HCT116 (cell line): ENCODE results near the gene THNSL1. TPM values are rescaled to one million over a fixed set of nuclear protein-coding genes. Genes with fewer than 3 reads are reported as not detected.

Source experiments
- ATAC-seq: fragments of 200-7000 bp; cut with Tn5 transposase; 2 replicates; pipeline ENCODE4 v1.9.1; 2020; ENCODE audit warnings: mild to moderate bottlenecking, moderate library complexity
- BruUV-seq: library from RNA; stranded (reverse); fragments of 400-500 nt; replicated peaks from 2 replicates; lab custom pipeline; 2021; lab: Mats Ljungman, UMichigan
- CTCF ChIA-PET: fragments of 300-600 bp; sonication (Branson Sonifier 250); formaldehyde crosslinking; loops from one replicate; lab custom pipeline; 2021; ENCODE audit warnings: antibody characterized with exemption; lab: Charles Lee
- POLR2A ChIA-PET: fragments of 300-600, 350-600 bp; sonication (Branson Sonifier 250); formaldehyde crosslinking; loops from one replicate; lab custom pipeline; 2021; ENCODE audit warnings: antibody characterized with exemption; lab: Charles Lee
- RAD21 ChIA-PET, 2 experiments: fragments of 300-600 bp; sonication (Branson Sonifier 250); formaldehyde crosslinking; loops; one replicate each; lab custom pipeline; 2023; ENCODE audit warnings: low total read pairs in 2 of 2; ENCODE audit not compliant: uncharacterized antibody in 2 of 2, unreplicated experiment in 2 of 2, low non-redundant PET in 1 of 2; lab: Charles Lee
- DNase-seq: peaks from one replicate; pipeline ENCODE4 v3.0.0-alpha.2; 2010; ENCODE audit warnings: low read depth, low spot score
- H2AFZ ChIP-seq: fragments of 200-600 bp; shearing (Covaris generic), sonication (generic); 2 replicates; pipeline ENCODE4 v1.6.1; 2017; ENCODE audit warnings: low read depth, mixed run types, mixed read lengths, antibody characterized with exemption, low read length; ENCODE audit not compliant: poor library complexity, severe bottlenecking
- H3K27ac ChIP-seq: 2 replicates; pipeline ENCODE4 v1.5.1; 2012; ENCODE audit warnings: low read depth, low read length
- H3K27me3 ChIP-seq: fragments of 200-600 bp; sonication (generic); 2 replicates; pipeline ENCODE4 v1.6.1; 2016; ENCODE audit warnings: mixed run types, low read length, mixed read lengths; ENCODE audit not compliant: insufficient read depth
- H3K36me3 ChIP-seq, 2 experiments: fragments of 200-500 bp in 1 of 2; fragments of 200-600 bp in 1 of 2; sonication (Bioruptor generic) in 1 of 2; sonication (generic) in 1 of 2; 2 replicates each; pipeline versions ENCODE4 v1.5.1 to v1.6.1; 2014 to 2016; ENCODE audit warnings: low read length in 2 of 2, inconsistent platforms in 1 of 2, mixed read lengths in 1 of 2, mixed run types in 1 of 2; ENCODE audit not compliant: insufficient read depth in 2 of 2, control insufficient read depth in 1 of 2
- H3K4me1 ChIP-seq, 2 experiments: fragments of 200-600 bp in 1 of 2; sonication (generic) in 1 of 2; 2 replicates each; pipeline versions ENCODE4 v1.5.1 to v1.6.1; 2012 to 2017; ENCODE audit warnings: low read length in 2 of 2, inconsistent platforms in 1 of 2, mild to moderate bottlenecking in 1 of 2, mixed read lengths in 1 of 2, mixed run types in 1 of 2, moderate library complexity in 1 of 2; ENCODE audit not compliant: insufficient read depth in 2 of 2, control insufficient read depth in 1 of 2
- H3K4me2 ChIP-seq: fragments of 200-600 bp; sonication (generic); 2 replicates; pipeline ENCODE4 v1.6.1; 2017; ENCODE audit warnings: mixed run types, low read length, mixed read lengths
- H3K4me3 ChIP-seq, 2 experiments: fragments of 200-600 bp in 1 of 2; sonication (generic) in 1 of 2; replicated peaks in 1 of 2; 2 replicates each; pipeline ENCODE4 v1.5.1; 2011 to 2016; ENCODE audit warnings: low read length in 2 of 2, control low read depth in 1 of 2, low read depth in 1 of 2, mild to moderate bottlenecking in 1 of 2, mixed read lengths in 1 of 2, mixed run types in 1 of 2
- H3K79me2 ChIP-seq: fragments of 200-600 bp; sonication (generic); 2 replicates; pipeline ENCODE4 v1.6.1; 2017; ENCODE audit warnings: mild to moderate bottlenecking, mixed run types, low read length, moderate library complexity, mixed read lengths; ENCODE audit not compliant: insufficient read depth
- H3K9ac ChIP-seq: fragments of 200-600 bp; sonication (generic); 2 replicates; pipeline ENCODE4 v1.6.1; 2016; ENCODE audit warnings: low read length, mixed read lengths
- H3K9me2 ChIP-seq: fragments of 200-600 bp; sonication (generic), shearing (Covaris generic); 2 replicates; pipeline ENCODE4 v1.6.1; 2017; ENCODE audit warnings: mixed run types, mild to moderate bottlenecking, moderate library complexity; ENCODE audit not compliant: insufficient read depth
- H3K9me3 ChIP-seq, 2 experiments: fragments of 200-500 bp in 1 of 2; fragments of 200-600 bp in 1 of 2; sonication (Bioruptor generic) in 1 of 2; sonication (generic) in 1 of 2; 2 replicates each; pipeline ENCODE4 v1.6.1; 2014 to 2017; ENCODE audit warnings: low read length in 2 of 2, mixed read lengths in 2 of 2, inconsistent platforms in 1 of 2, low read depth in 1 of 2, mild to moderate bottlenecking in 1 of 2, mixed run types in 1 of 2, moderate library complexity in 1 of 2; ENCODE audit not compliant: control insufficient read depth in 1 of 2, insufficient read depth in 1 of 2
- H4K20me1 ChIP-seq: fragments of 200-600 bp; sonication (generic), shearing (Covaris generic); 2 replicates; pipeline ENCODE4 v1.6.1; 2017; ENCODE audit warnings: mixed run types, mild to moderate bottlenecking, moderate library complexity; ENCODE audit not compliant: insufficient read depth
- CBX3 ChIP-seq: IDR thresholded peaks from 2 replicates; pipeline ENCODE4 v1.6.1; 2012; ENCODE audit warnings: low read depth
- CTCF ChIP-seq, 3 experiments: fragments of 200-600 bp in 1 of 3; sonication (generic) in 1 of 3; IDR thresholded peaks in 2 of 3; conservative IDR thresholded peaks in 1 of 3; 2 replicates each; pipeline ENCODE4 v1.5.1; 2012 to 2017; ENCODE audit warnings: low read depth in 2 of 3, low read length in 2 of 3, antibody characterized with exemption in 1 of 3, borderline replicate concordance in 1 of 3, control low read depth in 1 of 3, mild to moderate bottlenecking in 1 of 3, mixed read lengths in 1 of 3, mixed run types in 1 of 3, moderate library complexity in 1 of 3; ENCODE audit not compliant: insufficient read depth in 1 of 3
- EGR1 ChIP-seq: IDR thresholded peaks from 2 replicates; pipeline ENCODE4 v1.6.1; 2012; ENCODE audit warnings: low read depth
- ELF1 ChIP-seq: IDR thresholded peaks from 2 replicates; pipeline ENCODE4 v1.6.1; 2012; ENCODE audit warnings: low read depth, borderline replicate concordance
- EZH2 ChIP-seq: fragments of 200-600 bp; sonication (generic); IDR thresholded peaks from 2 replicates; pipeline ENCODE4 v1.6.1; 2017; ENCODE audit warnings: antibody characterized with exemption, mixed run types
- EZH2phosphoT487 ChIP-seq: fragments of 200-600 bp; IDR thresholded peaks from 2 replicates; pipeline ENCODE4 v1.6.1; 2018; ENCODE audit warnings: antibody characterized with exemption, borderline replicate concordance
- JUND ChIP-seq: IDR thresholded peaks from 2 replicates; pipeline ENCODE4 v1.6.1; 2012
- MAX ChIP-seq: IDR thresholded peaks from 2 replicates; pipeline ENCODE4 v1.6.1; 2012
- POLR2A ChIP-seq: IDR thresholded peaks from 2 replicates; pipeline ENCODE4 v1.7.0; 2011; ENCODE audit warnings: borderline replicate concordance; ENCODE audit not compliant: insufficient read depth, insufficient read length; ENCODE audit errors: extremely low read depth
- POLR2AphosphoS5 ChIP-seq: IDR thresholded peaks from 2 replicates; pipeline ENCODE4 v1.6.1; 2011; ENCODE audit warnings: mild to moderate bottlenecking, low read depth, low read length, moderate library complexity
- RAD21 ChIP-seq: IDR thresholded peaks from 2 replicates; pipeline ENCODE4 v1.6.1; 2012; ENCODE audit warnings: low read depth, mild to moderate bottlenecking
- REST ChIP-seq: IDR thresholded peaks from 2 replicates; pipeline ENCODE4 v1.6.1; 2012; ENCODE audit warnings: low read depth
- SIN3A ChIP-seq: IDR thresholded peaks from 2 replicates; pipeline ENCODE4 v1.6.1; 2012; ENCODE audit warnings: low read depth
- SP1 ChIP-seq: IDR thresholded peaks from 2 replicates; pipeline ENCODE4 v1.6.1; 2012; ENCODE audit warnings: low read depth
- SRF ChIP-seq: IDR thresholded peaks from 2 replicates; pipeline ENCODE4 v1.6.1; 2012; ENCODE audit warnings: low read depth
- TCF7L2 ChIP-seq: IDR thresholded peaks from 2 replicates; pipeline ENCODE4 v1.7.0; 2011; ENCODE audit warnings: borderline replicate concordance, inconsistent platforms; ENCODE audit not compliant: insufficient read depth, insufficient read length; ENCODE audit errors: extremely low read depth
- ZFX ChIP-seq: fragments of 450-650 bp; IDR thresholded peaks from 2 replicates; pipeline ENCODE4 v1.6.1; 2017
- ZNF274 ChIP-seq: fragments of 200-500 bp; sonication (Bioruptor generic); IDR thresholded peaks from 2 replicates; pipeline ENCODE4 v1.6.1; 2014; ENCODE audit warnings: mild to moderate bottlenecking, low read depth, low read length, inconsistent platforms
- intact Hi-C: fragments of 100-400 bp; cut with micrococcal nuclease; formaldehyde crosslinking; loops from 2 replicates; pipeline ENCODE4 v1.10.0; 2022
- total RNA-seq: library from RNA; stranded (reverse); gene quantifications from one replicate; pipeline ENCODE4 v1.2.1, GENCODE V29; 2021; ENCODE audit not compliant: unreplicated experiment

THNSL1 gene
- total RNA-seq, 1 experiment from 2014 or later = 7.7 TPM

GRCh38 chr10:24969841-24970281, 46.6 kb upstream of the THNSL1 start:
- Histone ChIP-seq H3K79me2 (no peaks in the 10 kb centered on the region), H3K4me2 (no peak overlapping the region), H3K9me3 (no peaks in the 10 kb centered on the region), H3K9me2 (no peaks in the 10 kb centered on the region), H3K27me3 (no peaks in the 10 kb centered on the region), H2AFZ (no peak overlapping the region), H3K9ac (no peak overlapping the region), H3K4me3 (no peak overlapping the region), H3K27ac (no peak overlapping the region), H3K4me1 (no peaks in the 10 kb centered on the region), H4K20me1 (no peaks in the 10 kb centered on the region), H3K36me3 (no peaks in the 10 kb centered on the region)
- intact Hi-C loops = no loop called here
- ATAC-seq = no peak
- no peak for DNase-seq
- RAD21 ChIA-PET = no interaction called here
- POLR2A ChIA-PET = no interaction called here
- TF ChIP-seq EZH2 = no peak
- TF ChIP-seq SIN3A = no peak
- no peak for TF ChIP-seq MAX
- TF ChIP-seq POLR2AphosphoS5 = no peak
- TF ChIP-seq EGR1 = no peak
- TF ChIP-seq ZNF274 = no peak
- no peak for TF ChIP-seq SP1
- no peak for TF ChIP-seq RAD21
- no peak for TF ChIP-seq CBX3
- TF ChIP-seq ELF1 = no peak
- TF ChIP-seq SRF = no peak
- no peak for TF ChIP-seq ZFX
- TF ChIP-seq POLR2A = no peak
- no peak for TF ChIP-seq EZH2phosphoT487
- no peak for TF ChIP-seq TCF7L2
- TF ChIP-seq REST = no peak
- no peak for TF ChIP-seq CTCF (IDR thresholded peaks at IDR 0.05 in 2 of 3, conservative IDR thresholded peaks at IDR 0.05 in 1 of 3; ENCODE audit: borderline replicate concordance in 1 of 3, insufficient read depth in 1 of 3, low read depth in 2 of 3, low read length in 2 of 3)
- TF ChIP-seq JUND = no peak
- BruUV-seq = no TSS peak
- CTCF ChIA-PET = no interaction called here
